ENCODE data around the gene SLC16A8.
A peak's percentile ranks its signal among the peaks of the same experiment; 100 is the strongest.

SLC16A8 gene

DNA sequence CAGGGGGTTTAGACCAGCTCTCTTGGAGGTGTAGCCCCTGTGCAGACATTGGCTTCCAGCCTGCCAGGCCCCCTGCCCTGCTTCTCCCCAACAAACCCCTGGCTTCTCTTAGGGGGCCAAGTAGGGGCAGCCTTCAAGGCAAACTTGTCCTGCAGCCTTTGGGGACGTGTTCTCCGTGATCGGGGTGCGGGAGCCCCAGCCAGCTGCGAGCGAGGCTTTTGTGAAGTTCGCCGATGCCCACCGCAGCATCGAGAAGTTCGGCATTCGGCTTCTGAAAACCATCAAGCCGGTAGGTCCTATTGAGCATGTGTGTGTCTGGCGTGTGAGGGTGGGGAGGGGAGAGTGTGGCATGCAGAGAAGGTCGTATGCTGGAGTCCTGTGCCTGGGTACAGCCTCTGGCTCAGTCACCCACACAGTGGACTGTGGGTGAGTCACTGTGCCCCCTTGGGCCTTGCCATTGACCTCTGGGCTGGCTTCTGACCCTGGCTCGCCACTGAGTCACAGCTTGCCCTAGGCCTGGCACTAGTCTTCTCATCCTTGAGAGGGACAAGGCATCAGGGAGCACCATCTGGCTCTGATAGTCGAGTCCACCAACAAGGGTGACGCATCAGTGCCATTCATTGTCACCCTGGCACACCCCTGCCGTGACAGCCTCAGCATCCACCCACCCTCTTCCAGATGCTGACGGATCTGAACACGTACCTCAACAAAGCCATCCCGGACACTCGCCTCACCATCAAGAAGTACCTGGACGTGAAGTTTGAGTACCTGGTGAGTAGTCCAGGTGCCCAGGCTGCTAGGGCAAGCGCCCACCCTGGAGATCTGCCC, 11.4 kb downstream of the SLC16A8 start:
- DNase-seq (ENCODE audit: low read depth) = no peak

DNA sequence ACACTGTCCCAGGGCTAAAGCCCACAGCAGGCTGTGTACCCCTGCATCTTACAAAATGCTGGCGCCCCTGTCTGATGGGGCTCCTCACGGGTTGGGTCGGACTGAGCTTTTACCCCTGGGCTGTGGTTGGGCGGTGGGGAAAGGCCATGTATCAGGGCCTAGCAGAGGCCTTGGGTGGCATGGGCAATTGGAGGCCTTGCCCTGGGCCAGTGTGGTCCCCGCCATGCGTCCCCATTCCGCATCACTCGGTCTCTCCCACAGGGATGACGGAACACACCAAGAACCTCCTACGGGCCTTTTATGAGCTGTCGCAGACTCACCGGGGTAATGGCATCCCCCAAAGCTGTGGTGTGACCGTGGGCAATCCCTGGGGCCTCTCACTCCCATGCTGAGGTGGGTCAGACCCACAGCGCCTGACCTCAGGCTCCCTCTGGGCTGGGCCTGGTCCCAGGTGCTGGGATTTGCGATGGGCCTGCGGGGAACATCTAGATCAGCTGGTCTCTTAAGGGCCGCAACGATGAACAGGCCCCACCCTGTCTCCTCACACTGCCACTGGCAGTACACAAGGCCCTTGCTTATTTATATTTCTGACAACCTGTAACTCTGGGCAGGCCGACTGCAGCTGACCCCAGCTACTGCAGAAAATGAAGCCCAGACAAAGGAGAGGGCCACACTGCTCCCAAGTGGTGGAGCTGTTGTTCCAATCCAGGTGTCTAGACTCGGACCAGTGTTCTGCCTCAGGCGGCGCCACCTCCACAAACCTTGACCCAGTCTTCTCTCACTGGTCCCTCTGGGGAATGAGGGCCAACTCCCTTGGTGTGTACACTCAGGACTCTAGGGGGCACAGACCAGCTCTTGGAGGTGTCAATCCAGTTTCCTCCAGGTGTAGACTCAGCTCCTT, 12.3 kb downstream of the SLC16A8 start:
- no peak for DNase-seq (ENCODE audit: low read depth)

DNA sequence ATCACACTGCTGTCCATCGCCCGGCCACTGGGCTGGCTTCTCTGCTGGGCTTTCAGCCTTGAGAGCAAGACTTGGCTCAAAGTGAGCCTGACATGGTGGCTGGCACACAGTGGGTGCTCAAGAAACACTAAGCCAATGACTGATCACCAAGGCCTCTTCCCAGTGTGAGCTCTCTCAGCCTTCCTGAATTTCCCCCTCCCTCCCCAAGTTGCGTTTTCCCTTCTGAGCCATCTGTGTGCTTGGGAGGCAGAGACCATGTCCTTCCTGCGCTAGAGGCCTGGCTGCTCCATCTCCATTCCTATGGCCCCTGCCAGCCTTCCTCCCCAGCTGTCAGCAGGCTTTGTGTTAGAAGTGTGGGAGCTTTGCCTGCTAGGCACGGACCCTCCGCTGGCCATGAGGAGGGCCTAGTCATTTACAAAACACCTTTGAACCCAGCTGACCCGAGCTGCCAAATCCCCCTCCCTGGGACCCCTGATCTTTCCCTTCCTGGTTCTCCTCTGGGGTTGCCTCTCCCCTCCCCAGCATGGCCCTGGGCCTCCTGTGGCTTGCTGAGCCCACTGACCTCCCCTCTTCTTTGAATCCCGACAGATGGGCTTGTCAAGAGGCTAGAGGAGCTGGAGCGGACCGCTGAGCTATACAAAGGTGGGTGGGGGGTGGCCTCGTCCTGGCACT, 13.6 kb downstream of the SLC16A8 start:
- no peak for DNase-seq (ENCODE audit: low read depth)

DNA sequence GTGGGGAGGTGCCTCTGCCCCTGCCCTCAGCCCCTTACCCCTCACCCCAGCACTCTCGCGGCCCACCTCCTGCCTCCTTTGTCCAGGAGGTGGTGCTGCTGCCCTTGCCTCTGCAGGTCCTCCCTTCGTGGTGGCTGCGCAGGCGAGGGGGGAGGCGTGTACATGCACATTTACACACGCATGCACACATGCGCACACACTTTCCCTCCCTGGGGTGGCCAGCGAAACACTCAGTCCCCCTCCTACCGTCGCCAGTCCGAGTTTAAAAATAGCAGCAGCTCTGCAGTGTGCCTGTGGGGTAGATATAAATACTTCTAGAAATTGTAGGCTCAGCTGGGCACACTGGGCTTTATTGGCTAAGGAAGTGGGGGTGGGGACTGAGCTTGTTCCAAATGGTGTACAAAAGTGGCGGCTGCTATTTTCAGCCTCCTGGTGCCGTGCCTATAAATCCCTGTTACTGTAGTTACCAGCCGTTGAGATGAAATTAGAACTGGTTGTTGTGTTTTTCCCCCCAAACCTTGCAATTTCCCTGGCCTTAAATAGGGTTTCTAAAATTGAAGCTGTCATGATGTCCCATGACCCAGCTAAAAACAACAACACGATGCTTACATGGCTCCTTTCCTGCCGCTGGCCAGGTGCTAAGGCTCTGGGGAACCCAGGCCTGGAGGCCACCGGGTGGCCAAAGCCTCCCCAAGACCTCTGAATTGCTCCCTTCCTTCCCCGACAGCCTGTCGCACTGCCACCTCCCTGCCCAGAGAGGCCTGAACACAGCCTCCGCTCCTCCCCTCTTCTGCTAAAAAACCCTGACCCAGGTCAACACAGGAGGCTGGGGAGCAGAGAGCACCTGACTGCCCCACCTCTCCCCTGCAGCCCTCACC, 14.4 kb downstream of the SLC16A8 start:
- peak; percentile 39 for DNase-seq (ENCODE audit: low read depth)

DNA sequence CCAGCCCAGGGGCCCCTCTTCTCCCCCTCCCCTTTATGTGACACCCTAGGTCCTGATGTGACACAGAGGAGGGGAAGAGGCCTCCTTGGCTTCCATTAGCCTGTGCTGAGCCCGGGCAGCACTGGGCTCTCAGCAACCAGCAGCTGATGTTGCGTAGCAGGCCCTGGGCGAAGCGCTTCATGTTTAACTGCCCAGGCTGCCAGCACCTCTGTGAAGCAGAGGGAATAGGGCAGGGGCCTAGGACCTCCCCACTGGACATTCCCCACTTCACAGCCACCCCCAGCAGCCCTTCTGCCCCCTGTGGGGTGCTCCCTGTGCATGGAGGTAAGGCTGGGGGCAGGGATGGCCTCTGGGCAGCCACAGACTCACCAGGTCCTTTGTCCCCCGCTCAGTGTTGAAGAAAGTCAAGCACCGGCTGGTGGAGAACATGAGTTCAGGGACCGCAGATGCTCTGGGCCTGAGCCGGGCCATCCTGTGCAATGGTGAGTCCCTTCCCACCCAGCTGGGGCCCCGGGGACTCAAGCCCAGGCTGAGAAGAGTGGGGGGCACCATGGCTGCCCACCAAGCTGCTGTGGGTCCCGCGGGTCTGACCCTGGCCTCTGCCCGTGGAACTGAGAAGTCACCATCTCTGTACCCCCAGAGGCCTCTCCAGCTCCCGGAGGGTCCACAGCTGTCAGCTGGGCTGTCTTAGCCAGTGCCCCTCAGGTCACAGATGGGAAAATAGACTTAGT, 15.2 kb downstream of the SLC16A8 start:
- DNase-seq (ENCODE audit: low read depth) = no peak

DNA sequence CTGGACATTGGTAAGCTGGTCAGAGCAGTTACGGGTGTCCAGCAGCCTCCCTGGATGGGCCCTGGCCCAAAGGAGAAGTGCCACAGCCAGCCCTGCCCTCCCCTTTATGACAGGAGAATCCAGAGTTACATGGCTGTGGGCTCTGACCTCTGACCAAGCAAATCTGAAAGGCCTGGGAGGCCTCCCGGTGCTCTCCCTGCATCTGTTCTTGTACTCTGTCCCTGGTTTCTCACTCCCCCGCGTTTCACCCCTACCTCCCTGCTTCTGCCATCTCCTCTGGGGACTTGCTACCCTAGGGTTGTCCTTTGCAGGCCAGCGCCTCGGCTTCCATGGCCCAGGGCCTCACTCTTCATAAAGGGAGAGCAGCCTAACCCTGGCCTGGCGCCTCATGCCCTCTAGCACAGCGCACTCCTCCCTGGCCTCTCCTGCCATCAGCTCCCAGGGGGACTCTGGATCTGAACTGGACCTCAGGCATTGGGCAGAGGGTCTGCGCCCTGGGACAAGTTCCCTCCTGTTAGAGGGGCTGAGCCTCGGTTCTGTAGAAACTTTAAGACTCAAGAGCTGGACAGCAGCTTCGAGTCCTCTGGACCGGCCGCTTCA, 16.1 kb downstream of the SLC16A8 start:
- DNase-seq (ENCODE audit: low read depth) = no peak

DNA sequence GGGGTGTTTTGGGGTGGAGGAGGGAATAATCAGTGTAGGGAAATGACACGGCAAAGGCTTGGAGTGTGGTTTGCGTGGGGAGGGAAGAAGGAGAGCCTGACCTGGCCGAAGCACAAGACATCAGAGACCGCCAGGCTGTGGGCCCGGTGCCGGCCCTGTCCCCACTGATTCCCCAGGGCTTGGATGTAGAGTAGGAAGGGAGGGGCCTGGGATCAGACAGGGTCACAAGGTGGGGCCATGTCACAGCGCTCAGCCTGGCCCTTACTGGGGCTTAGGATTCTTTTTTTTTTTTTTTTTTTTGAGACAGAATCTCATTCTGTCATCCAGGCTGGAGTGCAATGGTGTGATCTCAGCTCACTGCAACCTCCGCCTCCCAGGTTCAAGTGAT, 17.0 kb downstream of the SLC16A8 start:
- DNase-seq (ENCODE audit: low read depth) = no peak

DNA sequence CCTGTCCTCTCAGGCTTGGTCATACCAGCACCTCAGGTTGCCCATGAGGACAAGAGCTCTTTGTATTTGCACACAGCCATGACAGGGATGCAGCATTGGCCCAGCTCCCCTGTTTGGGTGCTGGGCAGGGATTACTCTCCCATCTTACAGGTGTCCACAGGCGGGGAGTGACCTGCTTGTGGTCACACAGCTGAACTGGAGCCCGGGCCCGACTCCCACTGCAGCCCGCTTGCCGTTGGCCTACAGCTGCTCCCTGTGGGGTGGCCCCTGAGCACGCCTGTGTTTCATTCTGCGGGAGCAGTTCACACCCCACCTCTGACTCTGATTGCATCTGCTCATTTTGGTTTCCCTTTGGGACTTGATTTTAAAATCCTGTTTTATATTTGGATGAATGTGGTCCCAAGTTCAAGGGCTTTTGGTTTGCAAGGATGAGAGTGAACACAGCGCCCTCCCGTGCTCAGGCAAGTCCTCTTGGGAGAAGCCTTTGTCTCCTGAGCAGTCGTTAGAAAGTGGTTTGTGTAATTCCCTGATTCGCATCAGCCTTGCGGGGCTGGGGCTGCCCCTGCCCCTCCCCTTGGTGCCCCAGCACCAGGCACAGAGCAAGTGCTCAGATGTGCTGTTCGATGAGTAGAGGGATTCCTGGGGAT, 17.5 kb downstream of the SLC16A8 start:
- no peak for DNase-seq (ENCODE audit: low read depth)

DNA sequence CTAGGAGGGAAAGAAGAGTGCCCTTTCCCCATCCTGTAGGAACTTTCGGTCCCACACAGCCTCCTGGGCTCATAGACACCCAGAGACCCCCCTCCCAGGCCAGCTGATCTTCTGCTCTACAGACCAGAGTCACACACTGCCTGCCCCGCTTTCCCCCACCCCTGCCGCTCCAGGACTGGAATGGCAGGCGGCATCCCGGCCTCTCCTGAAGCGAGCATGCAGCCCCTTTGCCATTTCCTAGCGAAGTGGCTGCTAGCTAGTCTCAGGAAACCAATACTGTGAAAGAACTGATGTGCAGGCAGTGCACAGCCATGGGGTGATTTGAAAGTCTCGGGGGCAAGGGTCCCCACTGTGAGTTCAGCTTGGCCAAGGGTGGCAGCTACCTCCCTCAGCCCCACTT, 18.4 kb downstream of the SLC16A8 start:
- no peak for DNase-seq (ENCODE audit: low read depth)

DNA sequence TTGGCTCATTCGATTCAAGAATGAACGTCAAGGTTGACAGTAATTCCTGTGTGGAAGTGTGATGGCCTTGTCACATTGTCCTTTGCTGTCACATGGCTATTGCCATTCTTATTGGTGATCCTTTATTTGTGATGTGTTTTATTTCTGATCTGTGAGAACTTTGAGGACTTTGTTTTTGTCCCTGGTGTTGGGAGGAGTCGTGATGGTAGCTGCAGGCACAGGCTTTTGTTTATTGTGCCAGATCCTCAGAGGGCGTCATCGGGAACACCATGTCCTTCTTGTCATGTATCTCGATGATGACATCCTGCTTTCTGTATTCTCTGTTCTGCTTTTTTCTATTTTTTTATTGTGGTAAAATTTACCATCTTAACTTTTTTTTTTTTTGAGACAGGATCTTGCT, 21.2 kb downstream of the SLC16A8 start:
- DNase-seq (ENCODE audit: low read depth) = no peak

DNA sequence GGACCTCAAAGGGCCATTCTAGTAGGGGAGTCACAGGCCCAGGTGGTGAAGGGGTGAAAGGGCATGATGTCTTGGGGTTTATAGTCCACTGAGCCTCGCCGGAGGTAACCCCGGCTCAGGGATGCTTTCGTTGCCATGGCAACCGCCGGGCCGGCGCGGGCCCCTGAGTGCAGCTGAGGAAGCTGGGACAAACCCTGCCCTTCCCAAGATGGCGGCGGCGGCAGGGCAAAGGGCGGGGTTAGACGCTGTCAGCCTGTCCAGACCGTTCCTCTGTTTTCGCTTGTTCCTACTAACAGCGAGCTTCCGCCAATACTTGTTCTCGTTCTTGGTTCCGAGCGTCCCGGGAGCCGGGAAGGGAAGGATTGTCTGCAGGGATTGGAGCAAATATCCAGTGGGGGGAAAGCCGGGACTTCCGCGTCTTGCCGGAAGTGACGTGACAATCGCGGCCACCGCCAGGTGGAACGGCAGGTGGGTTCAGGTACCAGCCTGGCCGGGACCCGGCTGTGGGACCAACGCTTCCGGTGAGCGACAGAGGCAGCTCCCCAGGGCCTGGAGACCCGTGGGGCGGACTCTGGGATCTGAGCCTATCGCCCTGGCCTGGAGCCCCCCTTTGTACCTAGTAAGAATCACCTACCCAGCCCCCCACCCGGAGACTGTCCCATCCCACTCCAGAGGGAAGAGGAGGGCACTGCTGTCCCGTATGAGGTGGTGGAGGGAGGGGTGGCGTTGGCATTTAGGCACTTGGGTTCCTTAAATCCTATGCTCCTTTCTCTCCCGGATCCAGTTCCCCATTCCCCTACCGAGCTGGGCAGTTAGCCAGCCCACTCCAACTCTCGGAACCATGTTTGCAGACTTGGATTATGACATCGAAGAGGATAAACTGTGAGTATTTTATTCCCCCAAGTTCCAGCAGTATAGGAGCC, 26.8 kb downstream of the SLC16A8 start, which contains the start of gene PICK1:
Gene PICK1 (plus strand): TSS at position 436 of the 923 bp plus-strand sequence. CDS start 406 bp downstream, at position 842.
- DNase-seq (ENCODE audit: low read depth) = peak; percentile 85

DNA sequence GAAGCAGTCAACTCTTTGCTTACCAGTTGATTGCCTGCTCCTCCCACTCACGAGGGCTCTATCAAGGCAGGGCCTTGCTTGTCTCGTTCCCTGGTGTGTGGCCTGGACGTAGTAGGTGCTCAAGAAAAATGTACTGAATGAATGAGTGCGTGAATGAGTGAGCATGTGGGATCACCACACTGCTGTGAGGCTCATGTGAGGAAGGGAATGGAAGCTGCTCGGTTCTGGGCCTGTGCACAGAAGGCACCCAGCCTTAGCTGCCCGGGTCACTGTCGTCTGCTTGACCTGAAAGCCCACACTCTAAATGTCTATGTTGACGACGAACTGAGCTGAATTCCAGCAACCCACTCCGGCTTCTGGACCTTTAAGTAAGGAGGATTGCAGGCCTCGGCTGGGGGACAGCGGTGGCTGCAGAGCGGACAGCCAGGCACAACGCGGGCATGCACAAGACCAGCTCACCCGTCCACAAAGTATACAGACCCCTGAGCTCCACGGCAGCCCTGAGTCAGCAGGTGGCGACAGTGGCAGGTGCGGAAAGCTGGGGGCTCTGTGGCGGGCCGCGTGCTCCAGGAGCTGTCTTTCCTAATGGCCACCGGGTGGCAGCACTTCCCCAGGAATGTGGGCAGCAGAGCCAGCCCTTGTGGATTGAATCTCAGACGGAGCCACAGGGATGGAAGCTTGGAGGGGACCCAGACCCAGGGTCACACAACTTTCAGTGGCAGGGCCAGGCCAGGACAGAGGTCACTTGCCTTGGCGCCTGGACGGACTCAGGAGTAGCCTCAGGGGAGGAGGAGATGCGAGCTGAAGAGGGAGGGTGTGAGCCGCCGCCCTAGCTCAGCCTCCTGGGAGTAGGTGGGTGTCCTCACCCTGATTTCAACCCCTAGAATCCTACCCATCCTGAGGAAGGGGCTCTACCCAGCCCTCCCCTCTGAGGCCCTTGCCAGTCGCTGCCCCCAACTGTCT, 31.8 kb downstream of the SLC16A8 start:
- peak; percentile 54 for DNase-seq (ENCODE audit: low read depth)

DNA sequence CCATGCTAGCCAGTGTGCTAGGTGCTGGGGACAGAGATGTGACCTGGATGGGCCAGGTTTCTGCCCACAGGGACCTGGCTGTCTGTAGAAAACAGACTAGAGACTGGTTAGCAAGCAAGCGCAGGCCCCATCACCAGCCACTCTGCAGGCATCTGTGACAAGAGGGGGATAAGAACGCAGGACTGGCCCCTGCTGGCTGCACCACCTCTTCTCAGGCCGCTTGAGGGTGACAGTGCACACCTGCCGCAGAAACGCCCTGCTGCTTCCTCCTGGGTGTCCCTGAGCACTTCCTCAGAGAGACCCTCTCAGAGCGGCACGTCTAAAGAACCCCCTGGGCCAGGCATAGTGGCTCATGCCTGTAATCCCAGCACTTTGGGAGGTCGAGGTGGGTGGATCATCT, 32.7 kb downstream of the SLC16A8 start:
- DNase-seq (ENCODE audit: low read depth) = no peak

DNA sequence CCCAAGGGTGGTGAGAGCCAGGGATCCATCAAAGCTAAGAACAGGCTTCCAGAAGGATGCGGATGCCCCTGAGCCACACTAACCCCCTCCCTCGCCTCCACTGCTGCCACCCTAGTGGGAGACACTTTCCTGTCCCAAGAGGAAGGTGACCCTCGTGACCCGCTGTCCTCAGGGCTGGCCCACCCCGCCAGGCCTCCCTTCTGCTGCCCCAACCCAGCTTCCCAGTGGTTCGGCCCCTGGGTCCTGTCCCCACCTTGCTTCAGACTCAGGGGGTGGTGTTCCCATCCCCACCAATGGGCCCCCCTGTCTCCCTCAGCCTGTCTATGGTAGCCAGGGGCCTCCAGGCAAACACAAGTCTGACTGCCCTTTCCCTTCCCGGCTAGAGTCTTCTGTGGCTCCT, 33.3 kb downstream of the SLC16A8 start:
- DNase-seq (ENCODE audit: low read depth) = no peak

DNA sequence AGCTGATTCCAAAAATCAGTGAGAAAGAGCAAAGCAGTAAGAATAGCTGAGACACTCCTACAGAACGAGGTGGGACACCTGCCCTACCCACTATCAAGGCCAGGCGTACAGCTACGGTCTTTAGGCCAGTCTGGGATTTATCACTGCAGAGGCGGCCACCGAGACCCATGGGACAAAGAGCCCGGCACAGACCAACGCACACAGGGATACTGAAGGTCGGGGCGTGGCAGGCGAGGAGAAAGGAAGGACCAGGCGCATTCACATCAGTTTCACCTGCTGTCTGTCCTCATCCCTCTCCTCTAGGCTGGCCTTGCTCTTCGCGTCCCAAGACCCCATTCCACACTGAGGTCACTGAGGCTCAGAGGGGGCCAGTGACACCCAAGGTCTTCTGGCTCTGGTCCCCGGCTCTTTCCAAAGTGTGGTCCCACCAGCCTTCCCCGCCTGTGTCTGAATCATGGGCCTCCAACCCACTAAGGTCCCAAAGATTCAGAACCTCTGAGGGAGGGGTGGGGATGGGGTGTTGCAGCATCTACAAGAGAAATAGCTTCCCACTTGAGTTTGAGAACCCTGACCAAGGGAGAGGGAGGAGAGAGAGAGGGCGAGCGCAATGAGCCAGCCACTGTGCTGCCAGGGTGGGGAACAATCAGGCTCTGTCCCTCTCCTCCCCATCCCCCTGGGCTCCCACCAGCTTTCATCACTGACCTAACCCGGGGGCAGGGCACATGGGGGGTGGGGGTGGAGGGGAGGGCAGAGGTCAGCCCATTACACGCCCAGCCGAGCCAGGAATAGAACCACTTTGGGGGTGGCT, 34.0 kb downstream of the SLC16A8 start:
- no peak for DNase-seq (ENCODE audit: low read depth)

DNA sequence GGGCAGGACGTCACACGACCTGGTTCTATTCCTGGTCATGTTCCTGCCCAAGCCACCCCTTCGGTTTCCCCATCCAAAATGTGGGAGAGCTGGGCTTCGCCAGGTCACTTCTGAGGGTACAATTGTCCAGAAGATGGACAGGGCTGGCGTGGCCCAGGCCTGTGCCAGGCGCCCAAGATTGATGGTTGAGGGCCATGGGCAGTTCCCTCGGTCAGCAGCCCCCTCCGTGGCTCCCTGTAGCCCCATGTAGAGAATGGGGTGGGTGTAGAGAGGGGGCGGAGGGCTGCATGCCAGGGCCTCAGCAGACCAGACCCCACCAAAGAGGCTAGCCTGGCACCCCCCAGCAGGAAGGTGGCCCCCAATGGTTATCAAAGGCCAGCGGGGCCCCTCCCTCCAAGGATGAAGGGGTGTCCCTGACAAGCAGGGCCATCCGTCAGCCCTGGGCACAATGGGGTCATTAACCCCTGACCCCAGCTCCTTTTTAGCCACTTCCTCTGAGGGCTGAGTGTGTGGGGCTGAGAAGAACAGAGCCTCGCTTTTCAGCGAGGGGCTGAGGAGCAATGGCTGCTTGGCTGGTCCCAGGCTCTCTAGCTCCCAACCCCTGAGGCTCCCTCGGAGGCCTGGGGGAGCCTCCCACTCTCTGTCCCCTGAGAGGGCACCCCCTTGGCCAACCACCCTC, 37.8 kb downstream of the SLC16A8 start:
- no peak for DNase-seq (ENCODE audit: low read depth)
